ENCODE results near the gene KRTAP4-7. TPM values are rescaled to one million over a fixed set of nuclear protein-coding genes. Genes with fewer than 3 reads are reported as not detected.
"Not testable (repeated sequence)": the region's sequence is repeated elsewhere in the genome, so short reads cannot be mapped to it uniquely, and the experiment has no call there.

KRTAP4-7 gene
- total and polyA plus RNA-seq, 2 experiments from 2014 or later = not detected

DNA sequence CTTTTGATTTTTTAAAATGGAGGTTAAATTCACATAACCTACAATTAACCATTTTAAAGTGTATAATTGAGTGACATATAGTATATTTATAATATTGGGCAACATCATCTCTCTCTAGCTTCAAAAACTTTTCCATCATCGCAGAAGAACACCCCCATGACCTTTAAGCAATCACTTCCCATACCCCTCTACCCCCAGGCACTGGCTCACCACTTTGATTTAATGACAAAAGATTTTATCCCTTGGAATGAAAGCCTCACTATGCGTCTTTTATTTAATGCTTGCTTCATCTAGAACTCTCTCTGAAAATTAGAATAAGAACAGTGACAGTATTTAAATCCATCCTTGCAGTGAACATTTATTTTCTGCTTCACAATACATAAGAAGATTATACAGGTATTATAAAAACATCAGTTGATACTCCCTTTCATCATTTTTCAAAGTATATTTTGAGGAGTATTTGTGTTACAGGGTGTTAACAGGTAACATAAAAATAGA lies 46.0 kb upstream of the KRTAP4-7 start (continued):
- TF ChIP-seq STAT1 (IDR thresholded peaks at IDR 0.05; ENCODE audit: unreplicated experiment) (no peak), EZH2phosphoT487 (IDR thresholded peaks at IDR 0.05; ENCODE audit: unreplicated experiment) (no peak), ZNF331 (CRISPR knock-in tag; IDR thresholded peaks at IDR 0.05; ENCODE audit: low read depth) (no peak)
- TF ChIP-seq, protein P1, sequence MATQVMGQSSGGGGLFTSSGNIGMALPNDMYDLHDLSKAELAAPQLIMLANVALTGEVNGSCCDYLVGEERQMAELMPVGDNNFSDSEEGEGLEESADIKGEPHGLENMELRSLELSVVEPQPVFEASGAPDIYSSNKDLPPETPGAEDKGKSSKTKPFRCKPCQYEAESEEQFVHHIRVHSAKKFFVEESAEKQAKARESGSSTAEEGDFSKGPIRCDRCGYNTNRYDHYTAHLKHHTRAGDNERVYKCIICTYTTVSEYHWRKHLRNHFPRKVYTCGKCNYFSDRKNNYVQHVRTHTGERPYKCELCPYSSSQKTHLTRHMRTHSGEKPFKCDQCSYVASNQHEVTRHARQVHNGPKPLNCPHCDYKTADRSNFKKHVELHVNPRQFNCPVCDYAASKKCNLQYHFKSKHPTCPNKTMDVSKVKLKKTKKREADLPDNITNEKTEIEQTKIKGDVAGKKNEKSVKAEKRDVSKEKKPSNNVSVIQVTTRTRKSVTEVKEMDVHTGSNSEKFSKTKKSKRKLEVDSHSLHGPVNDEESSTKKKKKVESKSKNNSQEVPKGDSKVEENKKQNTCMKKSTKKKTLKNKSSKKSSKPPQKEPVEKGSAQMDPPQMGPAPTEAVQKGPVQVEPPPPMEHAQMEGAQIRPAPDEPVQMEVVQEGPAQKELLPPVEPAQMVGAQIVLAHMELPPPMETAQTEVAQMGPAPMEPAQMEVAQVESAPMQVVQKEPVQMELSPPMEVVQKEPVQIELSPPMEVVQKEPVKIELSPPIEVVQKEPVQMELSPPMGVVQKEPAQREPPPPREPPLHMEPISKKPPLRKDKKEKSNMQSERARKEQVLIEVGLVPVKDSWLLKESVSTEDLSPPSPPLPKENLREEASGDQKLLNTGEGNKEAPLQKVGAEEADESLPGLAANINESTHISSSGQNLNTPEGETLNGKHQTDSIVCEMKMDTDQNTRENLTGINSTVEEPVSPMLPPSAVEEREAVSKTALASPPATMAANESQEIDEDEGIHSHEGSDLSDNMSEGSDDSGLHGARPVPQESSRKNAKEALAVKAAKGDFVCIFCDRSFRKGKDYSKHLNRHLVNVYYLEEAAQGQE (IDR thresholded peaks at IDR 0.05; ENCODE audit: unreplicated experiment) = no peak
- TF ChIP-seq, protein P2, sequence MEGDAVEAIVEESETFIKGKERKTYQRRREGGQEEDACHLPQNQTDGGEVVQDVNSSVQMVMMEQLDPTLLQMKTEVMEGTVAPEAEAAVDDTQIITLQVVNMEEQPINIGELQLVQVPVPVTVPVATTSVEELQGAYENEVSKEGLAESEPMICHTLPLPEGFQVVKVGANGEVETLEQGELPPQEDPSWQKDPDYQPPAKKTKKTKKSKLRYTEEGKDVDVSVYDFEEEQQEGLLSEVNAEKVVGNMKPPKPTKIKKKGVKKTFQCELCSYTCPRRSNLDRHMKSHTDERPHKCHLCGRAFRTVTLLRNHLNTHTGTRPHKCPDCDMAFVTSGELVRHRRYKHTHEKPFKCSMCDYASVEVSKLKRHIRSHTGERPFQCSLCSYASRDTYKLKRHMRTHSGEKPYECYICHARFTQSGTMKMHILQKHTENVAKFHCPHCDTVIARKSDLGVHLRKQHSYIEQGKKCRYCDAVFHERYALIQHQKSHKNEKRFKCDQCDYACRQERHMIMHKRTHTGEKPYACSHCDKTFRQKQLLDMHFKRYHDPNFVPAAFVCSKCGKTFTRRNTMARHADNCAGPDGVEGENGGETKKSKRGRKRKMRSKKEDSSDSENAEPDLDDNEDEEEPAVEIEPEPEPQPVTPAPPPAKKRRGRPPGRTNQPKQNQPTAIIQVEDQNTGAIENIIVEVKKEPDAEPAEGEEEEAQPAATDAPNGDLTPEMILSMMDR (conservative IDR thresholded peaks at IDR 0.05; ENCODE audit: low read depth in 2 of 2) = no peak

- DNase-seq (ENCODE audit: low spot score); ATAC-seq: not testable (repeated sequence)
These were observed 43.0 kb upstream of the KRTAP4-7 start, which contains the start of gene KRTAP1-1 for GRCh38 chr17:41040783-41041571. Gene KRTAP1-1, minus strand, starts transcription at chr17:41041450. Its CDS starts 53 bp downstream, at chr17:41041397.

GRCh38 chr17:41042953-41043352 lies 41.0 kb upstream of the KRTAP4-7 start:
- Mint-ChIP-seq H3K4me3 (no peak overlapping the region), H3K36me3 (ENCODE audit: low read depth) (no peaks in the 10 kb centered on the region), H3K27me3 (ENCODE audit: insufficient read depth, low read depth, poor library complexity) (peaks cover 4% of the 10 kb centered on the region), H3K27ac (no peak overlapping the region), H3K9me3 (0 out of 3 replicates have a peak, but pooled peaks cover 2% of the 10 kb centered on the region), H3K4me1 (peaks cover 19% of the 10 kb centered on the region)
- no peaks in the 10 kb centered on the region for H3K79me2 ChIP-seq (replicated peaks; ENCODE audit: insufficient read depth)
- no peak overlapping the region for H3K27ac ChIP-seq (ENCODE audit: low read depth)
- H3K36me3 ChIP-seq (ENCODE audit: insufficient read depth) = no peaks in the 10 kb centered on the region
- H3K4me3 ChIP-seq = no peak overlapping the region
- H3K9me2 ChIP-seq (ENCODE audit: insufficient read depth) = no peaks in the 10 kb centered on the region
- H3K4me1 ChIP-seq (ENCODE audit: insufficient read depth) = peaks cover 14% of the 10 kb centered on the region
- DNase-seq (ENCODE audit: low spot score) = no peak
- H3K4me2 ChIP-seq = no peak overlapping the region
- H4K20me1 ChIP-seq (replicated peaks; ENCODE audit: insufficient read depth) = no peaks in the 10 kb centered on the region
- H3F3A ChIP-seq (replicated peaks; ENCODE audit: low read depth) = no peaks in the 10 kb centered on the region
- no peak overlapping the region for H2AFZ ChIP-seq
- no peak for ATAC-seq
- no peaks in the 10 kb centered on the region for H3K27me3 ChIP-seq (ENCODE audit: insufficient read depth)
- TF ChIP-seq, protein P1 (IDR thresholded peaks at IDR 0.05; ENCODE audit: unreplicated experiment) = no peak
- TF ChIP-seq ZNF114 (CRISPR knock-in tag; IDR thresholded peaks at IDR 0.05) (no peak), EZH2 (IDR thresholded peaks at IDR 0.05; ENCODE audit: low read depth, unreplicated experiment) (no peak), STAT1 (IDR thresholded peaks at IDR 0.05; ENCODE audit: unreplicated experiment) (no peak), ETS1 (IDR thresholded peaks at IDR 0.05) (no peak), NANOG (IDR thresholded peaks at IDR 0.05; ENCODE audit: borderline replicate concordance) (no peak), JUNB (IDR thresholded peaks at IDR 0.05; ENCODE audit: unreplicated experiment) (no peak), ZNF331 (CRISPR knock-in tag; IDR thresholded peaks at IDR 0.05; ENCODE audit: low read depth) (no peak), POLR2AphosphoS5 (IDR thresholded peaks at IDR 0.05; ENCODE audit: low read depth) (no peak)

More at GRCh38 chr17:41040783-41041571, 43.0 kb upstream of the KRTAP4-7 start, which contains the start of gene KRTAP1-1:
- not testable (repeated sequence) for H3K4me3 ChIP-seq; H3K27me3 ChIP-seq (ENCODE audit: insufficient read depth); H3K36me3 Mint-ChIP-seq (ENCODE audit: low read depth); H3K9me2 ChIP-seq (ENCODE audit: insufficient read depth); H4K20me1 ChIP-seq (replicated peaks; ENCODE audit: insufficient read depth); H3K9me3 Mint-ChIP-seq; H3F3A ChIP-seq (replicated peaks; ENCODE audit: low read depth); H3K36me3 ChIP-seq (ENCODE audit: insufficient read depth); H3K4me3 Mint-ChIP-seq; H3K4me2 ChIP-seq; H3K27ac Mint-ChIP-seq; H3K27me3 Mint-ChIP-seq (ENCODE audit: insufficient read depth, low read depth, poor library complexity); H2AFZ ChIP-seq; H3K79me2 ChIP-seq (replicated peaks; ENCODE audit: insufficient read depth); H3K27ac ChIP-seq (ENCODE audit: low read depth)
- H3K4me1 ChIP-seq (ENCODE audit: insufficient read depth) = peaks cover 25% of the 10 kb centered on the region
- peaks cover 25% of the 10 kb centered on the region for H3K4me1 Mint-ChIP-seq

Data from GM23338 (cell line).